ENCODE data around the gene NACC2.

NACC2 gene

DNA sequence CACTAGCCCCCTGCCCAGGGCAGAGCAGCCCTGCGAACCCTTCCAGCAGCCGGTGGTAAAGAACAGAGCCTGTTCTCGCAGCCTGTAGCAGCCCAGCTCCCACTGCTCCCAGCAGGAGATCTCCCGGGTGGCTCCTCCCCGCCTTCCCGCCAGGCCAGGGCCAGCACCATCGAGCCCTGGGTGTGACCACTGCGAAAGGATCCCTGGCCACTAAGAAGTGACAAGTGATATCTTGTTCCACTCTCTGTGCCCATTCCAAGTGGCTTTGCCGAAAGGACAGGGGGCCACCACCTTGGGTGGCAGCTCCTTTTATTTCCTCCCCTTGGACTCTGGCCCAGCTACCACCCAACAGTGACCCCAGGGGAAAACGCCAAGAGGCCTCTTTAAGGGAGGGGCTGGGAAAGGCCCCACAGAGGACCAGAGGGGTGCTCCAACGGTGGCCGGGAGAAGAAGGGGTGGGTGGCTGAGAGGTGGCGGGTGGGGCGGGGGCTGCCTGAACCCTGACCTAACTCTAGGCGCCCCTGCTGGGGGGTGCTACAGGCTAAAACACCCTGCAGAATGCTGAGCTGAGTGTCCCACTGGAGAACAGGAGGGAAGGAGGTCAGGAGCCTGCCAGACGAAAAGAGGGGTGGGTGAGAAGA lies 1.6 kb downstream of the NACC2 start:
- peak overlapping the region; percentile 66 for H3K4me3 Mint-ChIP-seq
- peaks cover 72% of the 10 kb centered on the region for H3K27me3 Mint-ChIP-seq
- H3K27ac Mint-ChIP-seq = no peak overlapping the region
- no peaks in the 10 kb centered on the region for H3K4me1 Mint-ChIP-seq
- H3K9me3 Mint-ChIP-seq = no peaks in the 10 kb centered on the region
- H3K36me3 Mint-ChIP-seq = no peaks in the 10 kb centered on the region
- no peak for ATAC-seq

DNA sequence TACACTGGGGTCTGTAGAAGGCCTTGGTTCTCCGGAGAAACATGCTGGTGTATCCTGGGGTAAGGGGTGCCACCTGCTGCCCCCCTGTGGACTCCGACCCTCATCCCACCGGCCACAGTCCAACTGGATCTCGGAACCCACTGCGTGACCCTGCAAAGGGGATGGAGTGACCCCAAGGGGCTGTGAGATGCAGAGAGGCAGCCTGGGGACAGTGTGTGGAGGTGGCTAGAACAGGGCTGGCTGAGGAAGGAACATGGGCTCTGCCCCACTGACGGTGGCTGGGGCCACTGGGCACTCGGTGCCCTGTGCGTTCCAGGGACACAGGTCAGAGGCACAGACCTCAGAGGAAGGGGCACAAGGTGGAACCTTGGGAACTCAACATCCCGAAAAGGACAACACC lies 2.3 kb downstream of the NACC2 start:
- no peak overlapping the region for H3K27ac Mint-ChIP-seq

DNA sequence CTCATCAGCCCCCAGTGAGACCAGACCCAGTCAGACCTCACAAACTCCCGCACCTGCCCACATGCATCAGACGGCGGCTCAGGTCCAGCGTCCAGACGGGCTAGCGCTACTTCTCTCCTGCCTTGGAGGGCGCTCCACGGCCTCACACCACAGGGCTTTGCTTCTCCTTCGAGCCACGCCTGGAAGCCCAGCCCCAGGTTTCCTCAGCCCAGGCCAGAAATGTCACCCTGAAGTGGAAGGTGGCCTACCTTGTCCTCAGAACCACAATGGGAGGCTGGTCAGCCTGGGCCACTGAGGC lies 2.8 kb downstream of the NACC2 start:
- H3K36me3 Mint-ChIP-seq = no peaks in the 10 kb centered on the region
- no peak overlapping the region for H3K4me3 Mint-ChIP-seq
- H3K9me3 Mint-ChIP-seq = no peaks in the 10 kb centered on the region
- no peak overlapping the region for H3K27ac Mint-ChIP-seq
- peaks cover 72% of the 10 kb centered on the region for H3K27me3 Mint-ChIP-seq
- ATAC-seq = no peak
- H3K4me1 Mint-ChIP-seq = no peaks in the 10 kb centered on the region

More for the DNA sequence above, 2.3 kb downstream of the NACC2 start:
- no peaks in the 10 kb centered on the region for H3K36me3 Mint-ChIP-seq
- H3K9me3 Mint-ChIP-seq = no peaks in the 10 kb centered on the region
- H3K4me1 Mint-ChIP-seq = no peaks in the 10 kb centered on the region
- ATAC-seq = no peak
- H3K27me3 Mint-ChIP-seq = peaks cover 72% of the 10 kb centered on the region
- no peak overlapping the region for H3K4me3 Mint-ChIP-seq

DNA sequence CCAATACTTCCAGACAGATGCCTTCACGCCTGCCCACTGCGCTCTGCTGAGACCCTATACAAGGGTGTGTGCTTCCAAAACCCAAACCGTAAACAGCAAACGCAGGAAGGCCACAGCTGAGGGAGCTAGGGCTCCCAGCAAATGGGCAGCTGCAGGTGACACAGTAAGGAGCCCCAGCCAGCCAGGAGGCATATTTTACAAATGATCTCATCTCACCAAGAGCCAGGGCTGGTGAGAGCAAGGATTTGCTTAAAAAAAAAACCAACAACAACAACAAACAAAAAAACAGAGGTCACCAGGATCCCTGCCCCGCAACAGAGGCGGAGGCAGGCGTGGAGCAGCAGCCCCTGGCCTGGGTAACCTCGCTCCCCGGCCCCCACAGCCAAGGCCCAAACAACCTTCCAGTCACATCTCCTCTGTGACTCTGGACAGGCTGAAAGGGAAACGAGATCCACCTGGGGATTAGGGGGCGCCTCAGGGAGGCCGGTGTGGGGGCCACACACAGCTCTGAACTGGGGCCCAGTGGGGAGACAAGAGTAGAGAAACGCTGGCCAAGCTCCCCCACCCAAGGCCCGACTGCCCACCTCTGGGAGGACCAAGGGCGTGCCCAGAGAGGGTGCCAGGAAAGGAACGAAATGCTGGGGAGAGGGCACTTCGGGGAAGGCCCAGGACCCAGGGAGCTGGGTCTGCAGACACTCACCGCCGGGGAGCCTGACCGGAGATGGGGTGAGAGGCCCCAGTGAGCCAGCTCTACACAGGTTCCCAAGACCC lies 3.3 kb downstream of the NACC2 start:
- no peak overlapping the region for H3K27ac Mint-ChIP-seq

DNA sequence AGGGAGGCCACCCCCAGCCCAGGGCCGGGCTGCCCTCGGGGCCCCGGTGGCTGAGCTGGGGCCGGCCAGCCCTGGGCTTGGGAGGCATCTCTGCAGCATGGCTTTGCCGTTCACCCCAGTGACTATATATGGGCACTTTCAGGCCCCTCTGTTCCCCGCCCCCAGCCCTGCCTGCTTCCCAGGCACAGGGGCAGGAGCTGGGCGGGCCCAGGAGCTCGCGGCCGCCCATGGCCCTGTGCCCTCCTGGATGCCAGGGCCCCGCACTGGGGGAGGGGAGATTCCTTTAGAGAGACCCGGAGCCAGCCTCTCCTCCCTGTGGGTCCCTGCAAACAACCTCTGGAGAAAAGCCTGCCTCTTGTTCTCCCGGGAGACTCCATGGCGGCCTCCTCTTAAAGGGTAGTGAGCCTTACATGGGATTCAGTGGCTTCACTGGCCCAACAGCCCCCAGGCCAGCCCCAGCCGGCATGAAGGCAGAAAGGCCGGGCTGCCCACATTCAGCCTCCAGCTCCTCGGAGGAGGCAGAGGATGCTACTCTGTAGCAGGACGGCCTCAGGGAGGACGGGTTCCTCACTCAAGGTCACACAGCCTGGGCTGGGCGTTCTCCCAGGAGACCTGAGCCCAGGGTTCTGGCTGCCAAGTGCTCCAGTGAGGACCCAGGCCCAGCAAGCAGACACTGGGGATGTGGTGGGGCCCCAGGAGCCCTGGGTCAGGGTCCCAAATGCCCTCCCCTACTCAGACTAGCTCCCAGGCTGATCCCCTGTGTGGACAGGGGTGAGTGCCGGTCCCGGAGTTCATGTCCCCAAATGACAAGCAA lies 4.1 kb downstream of the NACC2 start:
- no peaks in the 10 kb centered on the region for H3K36me3 Mint-ChIP-seq
- H3K4me3 Mint-ChIP-seq = no peak overlapping the region
- no peak overlapping the region for H3K27ac Mint-ChIP-seq
- no peaks in the 10 kb centered on the region for H3K4me1 Mint-ChIP-seq
- H3K9me3 Mint-ChIP-seq = no peaks in the 10 kb centered on the region
- ATAC-seq = no peak
- peaks cover 69% of the 10 kb centered on the region for H3K27me3 Mint-ChIP-seq

More for the DNA sequence above, 3.3 kb downstream of the NACC2 start:
- no peaks in the 10 kb centered on the region for H3K9me3 Mint-ChIP-seq
- H3K4me3 Mint-ChIP-seq = no peak overlapping the region
- no peaks in the 10 kb centered on the region for H3K4me1 Mint-ChIP-seq
- H3K27me3 Mint-ChIP-seq = peaks cover 72% of the 10 kb centered on the region
- no peaks in the 10 kb centered on the region for H3K36me3 Mint-ChIP-seq
- ATAC-seq = no peak

- ATAC-seq = no peak
- H3K27ac Mint-ChIP-seq = no peak overlapping the region
- no peak overlapping the region for H3K4me3 Mint-ChIP-seq
- H3K27me3 Mint-ChIP-seq = peaks cover 68% of the 10 kb centered on the region
- no peaks in the 10 kb centered on the region for H3K36me3 Mint-ChIP-seq
- H3K4me1 Mint-ChIP-seq = no peaks in the 10 kb centered on the region
- no peaks in the 10 kb centered on the region for H3K9me3 Mint-ChIP-seq
Measured at GRCh38 chr9:136090056-136090735, 4.9 kb downstream of the NACC2 start.

GRCh38 chr9:136089697-136090045 lies 5.4 kb downstream of the NACC2 start:
- Mint-ChIP-seq H3K36me3 (no peaks in the 10 kb centered on the region), H3K27ac (no peak overlapping the region), H3K4me3 (no peak overlapping the region), H3K4me1 (peaks cover 2% of the 10 kb centered on the region), H3K27me3 (peaks cover 68% of the 10 kb centered on the region), H3K9me3 (no peaks in the 10 kb centered on the region)
- ATAC-seq = no peak

- Mint-ChIP-seq H3K4me1 (peaks cover 8% of the 10 kb centered on the region), H3K27me3 (peaks cover 66% of the 10 kb centered on the region), H3K27ac (no peak overlapping the region), H3K36me3 (no peaks in the 10 kb centered on the region), H3K4me3 (no peak overlapping the region), H3K9me3 (no peaks in the 10 kb centered on the region)
- ATAC-seq = no peak
Measured at GRCh38 chr9:136088939-136089696, 6.0 kb downstream of the NACC2 start.

DNA sequence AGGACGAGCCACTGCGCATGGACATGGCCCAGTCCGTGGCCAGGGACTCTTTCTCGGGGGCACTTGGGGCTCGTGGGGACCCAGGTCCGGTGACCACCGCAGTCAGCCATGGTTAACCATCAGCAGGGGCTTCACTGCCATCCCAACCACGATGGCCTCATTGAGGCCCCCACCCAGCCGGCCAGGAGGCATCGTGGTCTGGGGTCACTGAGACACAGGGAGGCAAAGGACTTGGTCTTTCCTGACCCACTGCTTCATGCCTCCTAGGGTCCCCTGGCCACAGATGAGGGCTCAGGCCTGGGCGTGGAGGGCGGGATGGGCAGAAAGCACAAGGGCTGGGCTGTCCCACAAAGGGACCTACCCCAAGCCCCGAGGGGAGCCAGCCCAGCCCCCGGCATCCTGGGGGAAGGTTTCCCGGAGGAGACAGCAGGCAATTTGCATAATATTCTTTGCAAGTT lies 6.6 kb downstream of the NACC2 start:
- Mint-ChIP-seq H3K27ac (no peak overlapping the region), H3K4me1 (peaks cover 8% of the 10 kb centered on the region), H3K4me3 (no peak overlapping the region), H3K27me3 (peaks cover 60% of the 10 kb centered on the region), H3K9me3 (no peaks in the 10 kb centered on the region), H3K36me3 (no peaks in the 10 kb centered on the region)
- ATAC-seq = no peak

GRCh38 chr9:136087741-136088480 lies 7.2 kb downstream of the NACC2 start:
- ATAC-seq = no peak
- H3K4me1 Mint-ChIP-seq = peaks cover 8% of the 10 kb centered on the region
- H3K27ac Mint-ChIP-seq = no peak overlapping the region
- H3K36me3 Mint-ChIP-seq = no peaks in the 10 kb centered on the region
- peaks cover 54% of the 10 kb centered on the region for H3K27me3 Mint-ChIP-seq
- no peaks in the 10 kb centered on the region for H3K9me3 Mint-ChIP-seq
- no peak overlapping the region for H3K4me3 Mint-ChIP-seq

- Mint-ChIP-seq H3K4me1 (peaks cover 8% of the 10 kb centered on the region), H3K4me3 (no peak overlapping the region), H3K36me3 (no peaks in the 10 kb centered on the region), H3K9me3 (no peaks in the 10 kb centered on the region), H3K27me3 (peaks cover 46% of the 10 kb centered on the region), H3K27ac (no peak overlapping the region)
- no peak for ATAC-seq
Measured at GRCh38 chr9:136086951-136087740, 7.9 kb downstream of the NACC2 start.

DNA sequence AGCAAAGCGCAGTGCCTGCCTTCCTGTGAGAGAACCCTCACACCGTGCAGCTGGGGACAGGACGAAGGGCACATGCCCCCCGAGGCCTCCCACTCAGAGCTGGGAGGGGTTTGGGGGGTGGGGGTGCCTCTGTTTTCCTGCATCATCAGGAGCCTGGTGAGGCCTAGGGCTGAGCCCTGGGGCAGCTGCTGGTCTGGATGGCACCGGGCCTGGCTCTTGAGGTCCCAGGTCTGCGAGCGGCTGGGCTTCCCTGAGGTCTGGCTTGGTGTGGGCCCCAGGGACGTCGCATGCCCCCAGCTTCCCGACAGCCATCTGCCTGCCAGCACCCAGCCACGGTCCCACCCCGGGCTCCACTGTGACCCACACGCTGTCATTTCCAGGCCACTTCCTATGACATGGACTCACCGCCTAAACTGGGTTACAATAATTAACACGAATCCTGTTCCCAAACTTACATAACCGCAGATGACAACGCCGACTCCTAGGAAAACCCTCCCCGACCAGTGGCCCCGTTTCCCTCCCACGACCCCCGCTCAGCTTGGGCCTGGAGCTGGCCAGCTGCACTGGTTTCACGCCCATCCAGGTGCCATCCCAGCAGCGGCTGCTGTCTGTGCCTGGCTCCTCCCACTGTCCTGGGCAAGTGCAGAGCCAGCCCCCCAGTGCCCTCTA lies 8.7 kb downstream of the NACC2 start:
- H3K36me3 Mint-ChIP-seq = no peaks in the 10 kb centered on the region
- H3K4me3 Mint-ChIP-seq = no peak overlapping the region
- no peak overlapping the region for H3K27ac Mint-ChIP-seq
- H3K27me3 Mint-ChIP-seq = peaks cover 38% of the 10 kb centered on the region
- no peak for ATAC-seq
- peaks cover 8% of the 10 kb centered on the region for H3K4me1 Mint-ChIP-seq
- H3K9me3 Mint-ChIP-seq = no peaks in the 10 kb centered on the region

DNA sequence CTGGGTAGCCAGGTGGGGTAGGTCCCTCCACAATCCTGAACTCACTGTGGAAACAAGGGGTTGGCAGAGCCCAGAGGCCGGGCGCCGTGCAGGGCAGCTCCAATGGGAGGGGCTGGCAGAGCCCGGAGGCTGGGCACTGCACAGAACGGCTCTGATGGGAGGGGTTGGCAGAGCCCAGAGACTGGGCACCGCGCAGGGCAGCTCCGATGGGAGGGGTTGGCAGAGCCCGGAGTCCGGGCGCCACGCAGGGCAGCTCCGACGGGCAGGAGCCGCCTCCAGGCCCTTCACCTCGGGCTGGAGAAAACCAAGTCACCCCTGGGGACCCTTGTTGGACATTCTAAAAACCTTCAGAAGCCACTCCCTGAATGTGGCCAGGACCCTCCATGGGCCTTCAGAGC lies 9.3 kb downstream of the NACC2 start:
- Mint-ChIP-seq H3K4me1 (peaks cover 8% of the 10 kb centered on the region), H3K27ac (no peak overlapping the region), H3K36me3 (no peaks in the 10 kb centered on the region), H3K9me3 (no peaks in the 10 kb centered on the region), H3K4me3 (no peak overlapping the region), H3K27me3 (peaks cover 35% of the 10 kb centered on the region)
- ATAC-seq = no peak
